Measurements from ENCODE around the gene RALY.

RALY gene

GRCh38 chr20:34115232-34115631, 121.5 kb downstream of the RALY start:
- no peak for DNase-seq (ENCODE audit: low read depth)
- TF ChIP-seq, protein P1, sequence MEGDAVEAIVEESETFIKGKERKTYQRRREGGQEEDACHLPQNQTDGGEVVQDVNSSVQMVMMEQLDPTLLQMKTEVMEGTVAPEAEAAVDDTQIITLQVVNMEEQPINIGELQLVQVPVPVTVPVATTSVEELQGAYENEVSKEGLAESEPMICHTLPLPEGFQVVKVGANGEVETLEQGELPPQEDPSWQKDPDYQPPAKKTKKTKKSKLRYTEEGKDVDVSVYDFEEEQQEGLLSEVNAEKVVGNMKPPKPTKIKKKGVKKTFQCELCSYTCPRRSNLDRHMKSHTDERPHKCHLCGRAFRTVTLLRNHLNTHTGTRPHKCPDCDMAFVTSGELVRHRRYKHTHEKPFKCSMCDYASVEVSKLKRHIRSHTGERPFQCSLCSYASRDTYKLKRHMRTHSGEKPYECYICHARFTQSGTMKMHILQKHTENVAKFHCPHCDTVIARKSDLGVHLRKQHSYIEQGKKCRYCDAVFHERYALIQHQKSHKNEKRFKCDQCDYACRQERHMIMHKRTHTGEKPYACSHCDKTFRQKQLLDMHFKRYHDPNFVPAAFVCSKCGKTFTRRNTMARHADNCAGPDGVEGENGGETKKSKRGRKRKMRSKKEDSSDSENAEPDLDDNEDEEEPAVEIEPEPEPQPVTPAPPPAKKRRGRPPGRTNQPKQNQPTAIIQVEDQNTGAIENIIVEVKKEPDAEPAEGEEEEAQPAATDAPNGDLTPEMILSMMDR (conservative IDR thresholded peaks at IDR 0.05; ENCODE audit: low read depth, low read length): no peak
- no peak overlapping the region for H3K4me3 ChIP-seq (ENCODE audit: low read depth, low read length)

- no peak for DNase-seq (ENCODE audit: low read depth)
- no peak overlapping the region for H3K4me3 ChIP-seq (ENCODE audit: low read depth, low read length)
- TF ChIP-seq, protein P1 (conservative IDR thresholded peaks at IDR 0.05; ENCODE audit: low read depth, low read length): no peak
Measured at GRCh38 chr20:34120213-34120612, 126.5 kb downstream of the RALY start.

- H3K4me3 ChIP-seq (ENCODE audit: low read depth, low read length): no peak overlapping the region
- DNase-seq (ENCODE audit: low read depth): no peak
- TF ChIP-seq, protein P1 (conservative IDR thresholded peaks at IDR 0.05; ENCODE audit: low read depth, low read length): no peak
Measured at GRCh38 chr20:34122274-34122980, 128.7 kb downstream of the RALY start.

DNA sequence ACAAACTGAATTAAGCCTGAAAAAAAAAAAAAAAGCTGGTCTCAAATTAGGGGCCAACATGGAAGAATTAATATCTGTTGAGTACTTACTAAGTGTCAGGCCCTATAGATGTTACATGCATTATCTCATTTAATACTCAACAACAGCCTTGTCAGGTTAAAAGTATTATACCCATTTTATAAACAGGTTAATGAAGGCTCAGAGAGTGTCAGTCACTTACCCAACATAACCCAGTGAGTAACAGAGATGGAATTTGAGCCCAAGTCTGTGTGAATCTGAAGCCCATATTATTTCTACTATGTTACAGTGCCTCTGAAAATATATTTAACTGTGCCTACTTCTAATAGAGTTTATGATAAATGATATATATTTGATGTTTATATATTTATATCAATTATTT, 129.6 kb downstream of the RALY start:
- H3K4me3 ChIP-seq (ENCODE audit: low read depth, low read length): no peak overlapping the region
- TF ChIP-seq, protein P1 (conservative IDR thresholded peaks at IDR 0.05; ENCODE audit: low read depth, low read length): no peak
- peak; percentile 9 for DNase-seq (ENCODE audit: low read depth)

DNA sequence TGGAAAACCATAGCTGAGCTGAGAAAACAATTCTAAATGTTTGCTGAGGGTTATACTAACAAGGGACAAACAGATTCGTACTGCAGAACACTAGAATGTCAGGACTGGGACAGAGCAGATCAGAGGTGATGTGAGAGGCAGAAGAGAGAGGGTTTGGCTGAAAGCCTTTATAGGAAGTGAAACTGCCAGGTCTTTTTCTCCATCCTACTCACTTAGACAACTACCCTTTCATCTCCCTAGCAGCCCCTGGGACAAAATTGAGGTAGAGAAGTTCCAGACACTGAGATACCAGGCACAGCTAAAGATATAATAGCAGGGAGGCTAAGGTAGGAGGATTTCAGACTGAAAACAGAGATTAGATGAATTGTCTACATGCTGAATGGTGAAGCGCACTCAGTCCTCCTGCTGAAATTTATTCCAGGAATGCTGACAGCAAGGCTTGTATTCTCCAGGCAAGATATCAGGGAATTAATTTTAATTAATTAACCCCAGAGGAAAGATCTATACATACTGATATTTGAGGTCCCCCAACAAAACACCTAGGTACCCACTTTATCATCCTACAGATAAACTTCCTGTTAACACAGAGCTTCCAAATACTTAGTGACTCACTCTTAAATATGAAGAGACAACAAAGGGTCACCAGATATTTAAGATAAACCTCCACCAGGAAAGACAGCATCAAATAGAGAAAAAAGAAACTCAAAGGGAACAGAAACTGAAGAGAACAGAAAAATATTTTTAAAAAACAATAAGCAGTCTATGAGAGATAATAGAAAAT, 130.9 kb downstream of the RALY start:
- H3K4me3 ChIP-seq (ENCODE audit: low read depth, low read length): no peak overlapping the region
- TF ChIP-seq, protein P1 (conservative IDR thresholded peaks at IDR 0.05; ENCODE audit: low read depth, low read length): no peak
- DNase-seq (ENCODE audit: low read depth): no peak

DNA sequence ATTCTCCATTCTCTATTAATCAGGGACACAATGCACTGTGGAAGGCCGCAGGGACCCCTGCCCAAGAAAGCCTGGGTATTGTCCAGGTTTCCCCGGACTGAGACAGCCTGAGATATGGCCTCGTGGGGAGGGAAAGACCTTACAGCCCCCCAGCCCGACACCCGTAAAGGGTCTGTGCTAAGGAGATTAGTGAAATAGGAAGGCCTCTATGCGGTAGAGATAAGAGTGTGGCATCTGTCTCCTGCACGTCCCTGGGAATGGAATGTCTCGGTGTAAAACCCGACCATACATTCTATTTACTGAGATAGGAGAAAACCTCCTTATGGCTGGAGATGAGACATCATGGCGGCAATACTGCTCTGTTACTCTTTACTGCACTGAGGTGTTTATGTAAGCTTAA, 134.1 kb downstream of the RALY start:
- no peak overlapping the region for H3K4me3 ChIP-seq (ENCODE audit: low read depth, low read length)
- TF ChIP-seq, protein P1 (conservative IDR thresholded peaks at IDR 0.05; ENCODE audit: low read depth, low read length): no peak
- DNase-seq (ENCODE audit: low read depth): no peak

Measured in choroid plexus epithelial cell (primary cell).